Psoas muscle (tissue), 8 donors: Measurements from ENCODE around the gene LCORL. TPM values are rescaled to one million over a fixed set of nuclear protein-coding genes. Genes with fewer than 3 reads are reported as not detected.

ENCODE experiments used
- ATAC-seq, 4 donors: fragments of 200-7000 bp; cut with Tn5 transposase; one replicate each; pipeline ENCODE4 v1.9.1; 2020; ENCODE audit warnings: moderate library complexity in 3 of 4, mild to moderate bottlenecking in 2 of 4
- DNase-seq, 2 donors: peaks; one replicate each; pipeline ENCODE4 v3.0.0-alpha.2; 2020
- H3K27ac ChIP-seq: fragments of 200-600 bp; one replicate; pipeline ENCODE4 v1.8.0; 2022
- H3K27me3 ChIP-seq, 3 donors: fragments of 200-600 bp in 1 of 3; one replicate each; pipeline versions ENCODE4 v1.6.1 to v1.8.0; 2013 to 2022; ENCODE audit warnings: low read length in 2 of 3, mild to moderate bottlenecking in 2 of 3, moderate library complexity in 1 of 3; ENCODE audit not compliant: insufficient read depth in 3 of 3
- H3K36me3 ChIP-seq, 2 donors: fragments of 200-600 bp in 1 of 2; one replicate each; pipeline versions ENCODE4 v1.6.1 to v1.8.0; 2013 to 2022; ENCODE audit warnings: low read depth in 1 of 2, mild to moderate bottlenecking in 1 of 2, moderate library complexity in 1 of 2; ENCODE audit not compliant: insufficient read depth in 1 of 2
- H3K4me1 ChIP-seq: fragments of 200-600 bp; one replicate; pipeline ENCODE4 v1.8.0; 2022
- H3K4me3 ChIP-seq: fragments of 200-600 bp; one replicate; pipeline ENCODE4 v1.8.0; 2022; ENCODE audit warnings: mild to moderate bottlenecking
- H3K9me3 ChIP-seq: fragments of 200-600 bp; one replicate; pipeline ENCODE4 v1.8.0; 2022
- CTCF ChIP-seq: fragments of 200-600 bp; IDR thresholded peaks from one replicate; pipeline ENCODE4 v1.8.0; 2022; ENCODE audit warnings: antibody characterized with exemption
- WGBS, 3 donors: extraction: QIAGEN DNeasy Blood & Tissue Kit; methylation state at CpG; one replicate each; pipeline versions ENCODE4 v1.1.6 to v1.1.7; 2013; 5-methylcytosine and 5-hydroxymethylcytosine counted together
- intact Hi-C, 2 donors: fragments of 100-400 bp; cut with DNase I; formaldehyde crosslinking; loops; one replicate each; pipeline versions ENCODE4 v1.11.0 to v1.14.2; 2022
- polyA plus RNA-seq, 3 donors: library from polyadenylated mRNA; stranded (reverse); fragments of 200-250 nt; gene quantifications; one replicate each; pipeline ENCODE4 v1.2.3, GENCODE V29; 2013
- total RNA-seq, 4 donors: library from RNA; stranded (reverse); fragmentation: NEBNext Ultra II Directional in 2 of 4; extraction: Animal tissue kit (Norgen Biotek cat#: 25700) in 2 of 4; gene quantifications; one replicate each; pipeline versions ENCODE4 v1.2.1 to v1.2.4, GENCODE V29; 2021 to 2023
- donor health status: healthy with polysubstance abuse.
- donor health status: DM: no; HTN: no; CAD: no; lungs with moderate emphysema.
- donor health status: Bipolar disorder and iron deficiency.
- donor health status: healthy.
- donor health status: DM: yes; HTN: yes; CAD: no.
- donor health status: DM: no; HTN: no; CAD: no.
- donor health status: DM: no; HTN: no; CAD: no.
- donor health status: DM: yes; HTN: yes; CAD: no.

Gene LCORL
- total and polyA plus RNA-seq, 7 donors: 2.1 to 7.5 (median 5.3) TPM

- H3K9me3 ChIP-seq: no peaks in the 10 kb centered on the region
- ATAC-seq (peak in 2 of 4 donors; percentile 8 to 11), DNase-seq (peak in 1 of 2 donors; percentile 16)
- intact Hi-C loops: loop anchor here (5.0 to 10.0 kb wide), 3 partner anchors 199 to 554 kb away; partner anchors contain the start of genes LCORL (in 2 of the 2) and MED28 (in 1 of the 2)
- H3K4me3 ChIP-seq: peak overlapping the region; percentile 88
- H3K4me1 ChIP-seq: peaks cover 29% of the 10 kb centered on the region
- H3K36me3 ChIP-seq: no peaks in the 10 kb centered on the region
- TF ChIP-seq CTCF: no peak
- no peak overlapping the region for H3K27ac ChIP-seq
- H3K27me3 ChIP-seq: no peaks in the 10 kb centered on the region
- WGBS, 3 donors: 1% methylated on average over 32 to 48 of the region's 48 CpGs
These were observed 210.4 kb downstream of the LCORL start for GRCh38 chr4:17811078-17811603.

DNA sequence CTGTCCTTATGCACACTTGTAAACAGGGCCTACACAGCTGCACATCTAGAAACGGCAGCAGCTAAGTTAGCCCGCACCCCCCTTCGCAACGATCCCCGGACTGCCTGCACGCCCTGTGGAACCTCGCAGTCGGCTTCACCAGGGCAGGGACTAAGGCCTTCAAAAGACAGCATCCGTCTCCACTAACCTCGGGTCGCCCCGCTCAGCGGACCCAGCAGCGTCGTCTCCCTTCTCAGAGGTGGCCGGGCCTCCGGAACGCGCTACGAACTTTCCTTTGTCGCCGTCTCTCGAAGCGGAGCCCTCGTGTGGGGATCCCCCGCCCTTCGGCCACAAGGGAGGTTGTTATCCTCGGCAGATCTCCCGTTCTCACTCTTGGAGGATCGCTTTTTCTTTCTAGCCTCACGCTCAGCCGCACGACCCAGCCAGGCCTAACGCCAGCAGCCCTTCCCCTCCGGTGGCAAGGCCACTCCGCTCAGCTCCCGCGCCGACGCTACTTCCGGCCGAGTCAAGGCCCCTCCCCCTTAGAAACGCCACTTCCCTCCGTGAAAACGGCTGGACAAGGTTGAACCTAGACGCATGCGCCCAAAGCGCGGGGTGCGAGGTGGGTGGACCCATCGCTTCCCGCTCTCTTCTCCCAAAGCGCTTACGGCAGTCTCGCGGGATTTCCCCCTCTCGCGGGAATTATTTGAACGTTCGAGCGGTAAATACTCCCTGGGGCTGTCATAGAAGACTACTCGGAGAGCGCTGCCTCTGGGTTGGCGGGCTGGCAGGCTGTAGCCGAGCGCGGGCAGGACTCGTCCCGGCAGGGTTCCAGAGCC is 211.1 kb downstream of the LCORL start, which contains the start of the genes DCAF16 and NCAPG:
Gene DCAF16 (minus strand): TSS at position 498 of the 818 bp plus-strand sequence. CDS start 6,616 bp downstream, outside the sequence.
Gene NCAPG (plus strand): TSS at position 720 of the 818 bp plus-strand sequence. CDS start 99 bp downstream, outside the sequence.
- WGBS, 3 donors: 0% methylated on average over 69 of the region's 69 CpGs
- Histone ChIP-seq H3K27ac (peak within 1 kb of the TSS; percentile 91), H3K9me3 (no peaks in the 10 kb centered on the region), H3K4me1 (peaks cover 36% of the 10 kb centered on the region), H3K4me3 (peak within 1 kb of the TSS; percentile 88), H3K27me3 (no peaks in the 10 kb centered on the region), H3K36me3 (no peaks in the 10 kb centered on the region)
- DNase-seq (peak; percentile 99 to 100), ATAC-seq (peak; percentile 99 to 100 (median 100))
- intact Hi-C loops: loop anchor here (5.0 to 10.0 kb wide), 3 partner anchors 198 to 554 kb away; partner anchors contain the start of genes LCORL (in 2 of the 2) and MED28 (in 1 of the 2)
- no peak for TF ChIP-seq CTCF

- intact Hi-C loops: loop anchor here (5.0 to 10.0 kb wide), 6 partner anchors 172 to 555 kb away; partner anchors contain the start of genes LCORL (in 2 of the 2), LAP3 (in 1 of the 2) and MED28 (in 1 of the 2)
- Histone ChIP-seq H3K4me3 (peak overlapping the region; percentile 88), H3K4me1 (peaks cover 36% of the 10 kb centered on the region), H3K27ac (peak overlapping the region; percentile 91), H3K9me3 (no peaks in the 10 kb centered on the region), H3K27me3 (no peaks in the 10 kb centered on the region), H3K36me3 (peaks cover 0 to 3% of the 10 kb centered on the region in 2 donors)
- no peak for TF ChIP-seq CTCF
- WGBS, 3 donors: 1 to 5% (median 2%) methylated on average over 7 of the region's 7 CpGs
- ATAC-seq (no peak), DNase-seq (no peak)
These were observed 211.9 kb downstream of the LCORL start for GRCh38 chr4:17809667-17810066.

- peaks cover 36% of the 10 kb centered on the region for H3K4me1 ChIP-seq
- WGBS, 3 donors: 25 to 32% (median 30%) methylated on average over 6 of the region's 6 CpGs
- H3K9me3 ChIP-seq: no peaks in the 10 kb centered on the region
- H3K36me3 ChIP-seq: peaks cover 9 to 25% of the 10 kb centered on the region in 2 donors
- no peak for DNase-seq
- H3K4me3 ChIP-seq: peak overlapping the region; percentile 88
- peak overlapping the region; percentile 91 for H3K27ac ChIP-seq
- ATAC-seq: no peak
- intact Hi-C loops: loop anchor here (5.0 to 10.0 kb wide), 3 partner anchors 170 to 260 kb away; partner anchors contain the start of gene LAP3 (in 1 of the 2)
- TF ChIP-seq CTCF: no peak
- no peaks in the 10 kb centered on the region for H3K27me3 ChIP-seq
These were observed 214.1 kb downstream of the LCORL start for GRCh38 chr4:17807446-17807845.
